Ascending aorta (tissue), 2 donors: ENCODE results near the gene DERL3. TPM values are rescaled to one million over a fixed set of nuclear protein-coding genes. Genes with fewer than 3 reads are reported as not detected.

Experiments used
- DNase-seq, 2 donors: peaks; one replicate each; pipeline ENCODE4 v3.0.0-alpha.2; 2019; ENCODE audit warnings: low spot score in 2 of 2
- H3K27ac ChIP-seq, 2 donors: fragments of 200-600 bp; sonication (generic); one replicate each; pipeline ENCODE4 v1.5.1; 2016 to 2017; ENCODE audit warnings: mild to moderate bottlenecking in 1 of 2
- H3K27me3 ChIP-seq: fragments of 200-600 bp; sonication (generic); one replicate; pipeline ENCODE4 v1.5.1; 2017
- H3K36me3 ChIP-seq, 2 donors: fragments of 200-600 bp; sonication (generic); one replicate each; pipeline ENCODE4 v1.5.1; 2016
- H3K4me1 ChIP-seq, 2 donors: fragments of 200-600 bp; sonication (generic); one replicate each; pipeline ENCODE4 v1.5.1; 2016 to 2017; ENCODE audit warnings: mild to moderate bottlenecking in 1 of 2
- H3K4me3 ChIP-seq, 2 donors: fragments of 200-600 bp; sonication (generic); one replicate each; pipeline ENCODE4 v1.5.1; 2016 to 2017; ENCODE audit warnings: mild to moderate bottlenecking in 1 of 2
- H3K9me3 ChIP-seq, 2 donors: fragments of 200-600 bp; sonication (generic); one replicate each; pipeline ENCODE4 v1.5.1; 2016
- intact Hi-C: fragments of 100-400 bp; cut with DNase I; formaldehyde crosslinking; loops from one replicate; pipeline ENCODE4 v1.15.1; 2023
- total RNA-seq: library from RNA; depleted of rRNA; stranded (reverse); fragments of >200 nt; gene quantifications from one replicate; pipeline ENCODE4 v1.1.0, GENCODE V29; 2016
- TF ChIP-seq, protein P1 (sequence below), 3 experiments: fragments of 200-600 bp in 2 of 3; fragments of 450-650 bp in 1 of 3; sonication (generic) in 2 of 3; IDR thresholded peaks; one replicate each; pipeline ENCODE4 v1.5.1; 2016 to 2019; ENCODE audit warnings: antibody characterized with exemption in 3 of 3, mild to moderate bottlenecking in 1 of 3, moderate library complexity in 1 of 3

DERL3 gene
- total RNA-seq, 1 donor from 2014 or later, result 7.5 TPM

DNA sequence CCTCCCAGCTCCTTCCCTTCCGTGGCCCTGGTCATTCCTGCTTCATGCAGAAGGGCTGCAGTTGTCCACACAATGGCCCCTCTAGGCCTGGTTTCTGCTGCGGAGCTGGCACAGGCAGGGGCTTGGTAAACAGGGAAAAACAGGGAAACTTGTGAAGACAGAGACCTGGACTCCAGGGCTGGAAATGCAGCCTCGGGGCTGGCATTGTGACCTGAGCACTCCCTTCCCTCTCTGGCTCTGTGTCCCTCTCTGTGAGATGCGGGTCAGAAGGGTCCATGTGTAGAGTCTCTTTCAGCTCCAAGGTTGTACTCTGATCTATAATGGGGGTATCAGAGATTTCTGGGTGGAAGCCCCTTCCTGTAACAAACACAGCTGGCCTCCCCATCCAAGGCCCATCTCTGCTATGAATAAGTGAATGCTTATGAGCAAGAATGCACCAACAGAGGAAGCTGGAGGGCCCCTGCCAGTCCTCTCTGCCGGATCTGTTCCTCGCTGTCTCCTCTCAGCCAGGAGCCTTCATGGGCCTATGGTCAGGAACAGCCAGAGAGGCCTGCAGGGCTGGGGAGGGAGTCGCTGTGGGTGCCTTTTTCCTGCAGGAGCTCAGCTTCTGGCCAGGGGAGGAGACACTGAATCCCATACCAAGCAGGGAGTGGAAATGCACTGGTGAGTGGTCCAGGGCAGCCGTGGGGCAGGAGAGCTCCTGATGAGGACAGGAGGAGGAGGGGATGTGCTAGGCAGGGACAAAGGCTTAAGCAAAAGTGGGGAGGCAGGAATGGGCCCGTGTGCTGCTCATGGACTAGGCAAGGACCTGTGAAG is 6.7 kb upstream of the DERL3 start:
- intact Hi-C loops, result loop anchor here (5.0 kb wide), 1 partner anchor 303 kb away; no protein-coding TSS in a partner anchor
- Histone ChIP-seq H3K4me3 (no peak overlapping the region), H3K27me3 (no peaks in the 10 kb centered on the region), H3K36me3 (no peaks in the 10 kb centered on the region), H3K9me3 (no peaks in the 10 kb centered on the region), H3K27ac (peak overlapping the region; percentile 39 to 49), H3K4me1 (peaks cover 7 to 10% of the 10 kb centered on the region in 2 donors)
- no peak for DNase-seq
- TF ChIP-seq, protein P1, sequence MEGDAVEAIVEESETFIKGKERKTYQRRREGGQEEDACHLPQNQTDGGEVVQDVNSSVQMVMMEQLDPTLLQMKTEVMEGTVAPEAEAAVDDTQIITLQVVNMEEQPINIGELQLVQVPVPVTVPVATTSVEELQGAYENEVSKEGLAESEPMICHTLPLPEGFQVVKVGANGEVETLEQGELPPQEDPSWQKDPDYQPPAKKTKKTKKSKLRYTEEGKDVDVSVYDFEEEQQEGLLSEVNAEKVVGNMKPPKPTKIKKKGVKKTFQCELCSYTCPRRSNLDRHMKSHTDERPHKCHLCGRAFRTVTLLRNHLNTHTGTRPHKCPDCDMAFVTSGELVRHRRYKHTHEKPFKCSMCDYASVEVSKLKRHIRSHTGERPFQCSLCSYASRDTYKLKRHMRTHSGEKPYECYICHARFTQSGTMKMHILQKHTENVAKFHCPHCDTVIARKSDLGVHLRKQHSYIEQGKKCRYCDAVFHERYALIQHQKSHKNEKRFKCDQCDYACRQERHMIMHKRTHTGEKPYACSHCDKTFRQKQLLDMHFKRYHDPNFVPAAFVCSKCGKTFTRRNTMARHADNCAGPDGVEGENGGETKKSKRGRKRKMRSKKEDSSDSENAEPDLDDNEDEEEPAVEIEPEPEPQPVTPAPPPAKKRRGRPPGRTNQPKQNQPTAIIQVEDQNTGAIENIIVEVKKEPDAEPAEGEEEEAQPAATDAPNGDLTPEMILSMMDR (IDR thresholded peaks at IDR 0.05), result no peak

DNA sequence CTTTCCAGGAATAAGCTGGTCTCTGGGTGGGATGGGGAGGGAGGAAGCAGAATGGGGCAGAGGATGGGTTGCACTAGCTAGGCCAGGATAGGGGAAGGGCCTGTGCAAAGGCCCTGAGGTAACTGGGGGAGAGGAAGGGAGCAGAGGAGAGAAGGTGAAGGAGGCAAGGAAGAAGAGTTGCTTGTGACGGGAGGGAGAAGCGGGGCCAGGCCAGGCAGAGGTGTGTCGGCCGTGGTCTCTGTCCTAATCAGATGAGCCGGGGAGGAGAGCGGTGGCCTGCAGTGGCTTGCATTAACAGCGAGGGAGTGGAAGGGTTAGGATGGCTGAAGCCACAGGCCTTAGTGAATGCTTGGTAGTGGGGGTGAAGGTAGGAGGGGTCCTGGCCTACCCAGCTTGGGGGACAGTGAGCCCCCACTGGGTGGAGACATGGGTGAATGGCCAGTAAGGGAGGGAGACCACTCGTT is 6.0 kb upstream of the DERL3 start:
- no peak for DNase-seq
- H3K27me3 ChIP-seq, result no peaks in the 10 kb centered on the region
- peaks cover 8 to 10% of the 10 kb centered on the region in 2 donors for H3K4me1 ChIP-seq
- peak overlapping the region in 1 of 2 donors; percentile 48 for H3K27ac ChIP-seq
- H3K9me3 ChIP-seq, result no peaks in the 10 kb centered on the region
- TF ChIP-seq, protein P1 (IDR thresholded peaks at IDR 0.05), result no peak
- H3K36me3 ChIP-seq, result no peaks in the 10 kb centered on the region
- intact Hi-C loops, result loop anchor here (5.0 kb wide), 1 partner anchor 302 kb away; no protein-coding TSS in a partner anchor
- no peak overlapping the region for H3K4me3 ChIP-seq

DNA sequence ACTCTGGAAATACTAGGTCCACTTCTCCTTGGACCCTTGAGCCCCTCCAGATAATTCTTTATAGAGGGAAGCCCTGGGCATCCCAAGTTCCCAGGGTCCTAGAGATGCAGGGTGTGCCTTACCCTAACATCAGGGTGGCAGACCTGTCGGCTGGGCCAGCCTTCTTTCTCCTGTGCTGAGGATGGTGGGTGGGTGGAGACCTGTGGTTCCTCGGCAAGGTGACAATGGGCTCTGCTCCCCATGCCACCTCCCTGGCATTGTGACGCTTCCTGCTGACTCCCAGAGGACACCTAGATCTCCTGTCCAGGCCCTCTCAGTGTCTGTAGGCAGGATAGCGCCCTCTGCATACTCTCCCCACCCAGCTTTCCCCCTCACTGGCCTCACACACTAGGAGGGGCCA is 3.8 kb upstream of the DERL3 start:
- Histone ChIP-seq H3K4me1 (peaks cover 19 to 22% of the 10 kb centered on the region in 2 donors), H3K27me3 (no peaks in the 10 kb centered on the region), H3K27ac (no peak overlapping the region), H3K36me3 (no peaks in the 10 kb centered on the region), H3K9me3 (no peaks in the 10 kb centered on the region), H3K4me3 (no peak overlapping the region)
- intact Hi-C loops, result no loop called here
- DNase-seq, result no peak
- TF ChIP-seq, protein P1 (IDR thresholded peaks at IDR 0.05), result no peak

DNA sequence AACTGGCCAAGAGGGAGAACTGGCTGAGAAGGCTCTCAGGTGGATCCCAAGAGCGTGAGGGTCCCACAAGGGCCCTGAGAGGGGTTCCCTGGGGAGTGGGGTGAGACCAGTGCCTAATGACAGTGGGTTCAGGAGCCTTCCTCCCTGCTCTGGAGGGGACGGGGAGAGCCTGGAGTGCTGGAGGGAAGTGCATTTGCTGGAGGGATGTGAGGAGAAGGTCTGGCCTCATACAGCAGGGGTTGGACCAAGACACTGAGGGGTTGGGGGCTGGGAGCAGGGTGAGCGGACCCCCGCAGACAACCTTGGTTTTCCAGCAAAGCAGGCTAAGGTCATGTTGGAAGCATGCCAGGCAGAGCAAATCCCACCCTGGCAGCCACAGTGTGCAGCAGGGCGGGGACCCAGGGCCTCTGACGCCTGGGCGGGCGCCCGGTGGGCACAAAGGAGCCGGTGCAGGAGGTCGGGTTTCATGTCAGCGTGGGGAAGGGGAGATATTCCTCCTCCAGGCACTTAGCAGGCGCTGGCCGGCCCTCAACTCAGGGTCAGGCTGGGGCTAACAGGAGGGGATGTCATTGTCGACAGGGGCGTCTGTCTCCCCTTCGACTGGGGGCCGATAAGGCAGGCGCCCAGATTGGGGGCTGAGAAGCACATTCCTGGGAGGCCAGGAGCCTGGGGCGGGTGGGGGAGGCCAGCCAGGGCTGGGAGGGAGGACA is 3.1 kb upstream of the DERL3 start:
- Histone ChIP-seq H3K9me3 (no peaks in the 10 kb centered on the region), H3K4me1 (peaks cover 19 to 22% of the 10 kb centered on the region in 2 donors), H3K27me3 (no peaks in the 10 kb centered on the region), H3K27ac (no peak overlapping the region), H3K4me3 (no peak overlapping the region), H3K36me3 (no peaks in the 10 kb centered on the region)
- no peak for DNase-seq
- intact Hi-C loops, result no loop called here
- TF ChIP-seq, protein P1 (IDR thresholded peaks at IDR 0.05), result no peak

DNA sequence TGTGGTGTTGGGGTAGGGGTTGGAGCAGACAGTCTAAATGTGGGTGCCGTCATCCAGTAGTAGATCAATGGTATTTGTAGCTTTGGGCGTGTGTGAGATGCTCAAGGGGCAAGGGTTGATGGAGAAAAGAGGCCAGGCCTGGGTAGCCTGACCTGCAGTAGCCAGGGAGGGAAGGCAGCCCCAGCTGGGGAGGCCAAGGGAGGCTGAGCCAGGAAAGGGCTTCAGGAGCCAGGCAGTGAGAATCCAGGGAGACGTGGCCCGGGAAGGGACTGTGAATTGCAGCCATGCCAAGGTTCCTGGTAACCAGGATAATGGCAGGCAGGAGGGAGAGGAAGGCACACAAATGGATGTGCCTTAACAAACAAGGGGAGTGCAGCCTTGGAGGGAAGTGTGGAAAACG is 2.5 kb upstream of the DERL3 start:
- H3K9me3 ChIP-seq, result no peaks in the 10 kb centered on the region
- H3K27ac ChIP-seq, result no peak overlapping the region
- DNase-seq, result no peak
- TF ChIP-seq, protein P1 (IDR thresholded peaks at IDR 0.05), result no peak
- no peak overlapping the region for H3K4me3 ChIP-seq
- intact Hi-C loops, result no loop called here
- H3K4me1 ChIP-seq, result peaks cover 17 to 20% of the 10 kb centered on the region in 2 donors
- no peaks in the 10 kb centered on the region for H3K36me3 ChIP-seq
- no peaks in the 10 kb centered on the region for H3K27me3 ChIP-seq
